ENCODE measurements around the gene RPL6.

The RPL6 gene

DNA sequence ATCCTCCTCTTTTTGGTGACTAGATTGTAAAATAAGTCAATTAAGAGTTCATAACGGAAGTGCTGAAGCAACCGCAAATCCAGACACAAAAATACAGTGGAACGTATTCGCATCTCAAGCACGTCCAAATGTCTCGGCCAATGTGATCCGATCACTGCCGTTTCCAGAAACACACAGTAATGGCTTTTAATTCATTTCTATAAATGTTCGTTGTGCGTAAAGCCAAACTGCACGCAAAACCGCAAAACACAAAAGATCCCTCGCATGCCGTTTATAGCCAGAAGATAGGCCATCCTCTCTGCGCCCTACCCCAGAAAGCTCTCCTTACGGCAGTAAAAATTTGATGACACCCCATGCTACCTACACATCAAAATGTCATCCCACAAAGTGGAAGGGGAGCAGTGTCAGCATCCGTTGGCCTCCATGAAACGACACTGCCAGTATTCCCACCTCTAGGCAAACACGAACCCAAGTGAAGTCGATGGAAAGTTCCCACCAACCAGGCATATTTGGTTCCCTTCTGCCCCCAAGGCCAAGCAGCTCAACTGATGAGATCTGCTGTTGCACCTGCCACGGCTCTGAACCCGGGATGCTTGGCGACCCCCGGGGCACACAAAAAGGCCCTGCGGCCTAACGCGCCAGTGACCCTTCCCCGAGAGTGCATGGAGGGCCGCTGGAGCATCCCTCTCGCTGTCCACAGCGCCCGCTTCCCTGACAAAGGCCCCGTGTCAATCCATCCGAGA, 28.6 kb downstream of the RPL6 start:
- no peak for DNase-seq (ENCODE audit: low read depth)

DNA sequence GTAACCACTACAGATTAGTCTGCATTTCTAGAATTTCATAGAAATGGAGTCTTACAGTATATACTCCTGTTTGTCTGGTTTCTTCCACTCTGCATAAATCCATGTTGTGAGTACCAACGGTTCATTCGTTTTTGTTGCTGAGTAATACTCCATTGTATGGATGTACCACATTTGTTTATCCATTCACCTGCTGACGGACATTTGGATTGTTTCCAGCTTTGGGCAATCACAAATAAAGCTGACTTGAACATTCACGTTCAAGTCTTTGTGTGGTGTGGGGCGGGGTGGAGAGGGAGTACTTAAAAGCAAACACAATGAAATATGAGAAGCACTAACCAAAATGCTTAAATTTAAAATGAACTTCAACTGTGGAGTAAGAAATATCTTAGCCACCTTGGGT, 34.3 kb downstream of the RPL6 start:
- DNase-seq (ENCODE audit: low read depth) = no peak

DNA sequence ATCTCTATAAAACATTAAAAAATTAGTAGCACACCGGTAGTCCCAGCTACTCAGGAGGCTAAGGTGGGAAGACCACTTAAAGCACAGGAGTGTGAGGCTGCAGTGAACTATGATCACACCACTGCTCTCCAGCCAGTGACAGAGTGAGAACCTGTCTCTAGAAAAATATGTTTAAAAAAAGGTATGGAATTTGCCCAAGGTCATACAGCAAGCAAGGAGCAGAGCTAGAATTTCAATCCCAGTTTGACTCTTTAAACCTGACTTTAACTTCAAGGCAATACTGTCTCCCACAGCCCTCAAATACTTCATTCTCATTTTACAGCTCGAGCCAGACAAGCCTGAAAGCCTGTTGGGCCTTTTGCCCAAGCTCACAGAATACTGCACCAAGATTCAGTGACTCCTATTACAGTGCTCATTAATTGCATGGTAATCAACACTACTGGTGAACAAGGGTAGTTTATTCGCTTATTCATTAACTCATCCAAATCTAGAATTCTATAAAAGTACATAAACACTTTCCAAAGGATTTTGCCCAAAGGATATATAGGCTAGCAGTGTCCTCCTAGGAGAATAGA, 35.2 kb downstream of the RPL6 start:
- no peak for DNase-seq (ENCODE audit: low read depth)

DNA sequence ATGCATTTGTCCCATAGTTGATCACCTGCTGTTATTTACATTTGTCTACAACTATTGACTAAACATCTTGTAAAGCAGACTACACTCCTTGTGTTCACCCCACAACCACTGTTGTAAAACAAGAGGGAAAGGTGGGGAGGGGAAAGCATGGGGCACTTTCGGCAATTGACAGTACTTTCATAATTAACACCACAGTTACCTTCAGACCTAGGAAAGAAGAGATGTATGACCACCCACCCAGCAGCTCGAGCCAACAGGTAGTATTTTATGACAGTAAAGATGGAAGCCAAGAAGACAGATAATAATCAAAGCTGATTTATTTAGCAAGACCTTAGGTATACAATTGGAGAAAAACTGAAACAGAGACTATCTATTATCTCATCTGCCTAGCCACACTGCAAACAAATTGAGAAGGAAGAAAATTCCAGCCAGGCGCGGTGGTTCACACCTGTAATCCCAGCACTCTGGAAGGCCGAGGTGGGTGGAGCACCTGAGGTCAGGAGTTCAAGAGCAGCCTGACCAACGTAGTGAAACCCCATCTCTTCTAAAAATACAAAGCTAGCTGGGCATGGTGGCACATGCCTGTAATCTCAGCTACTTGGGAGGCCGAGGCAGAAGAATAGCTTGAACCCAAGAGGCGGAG, 38.4 kb downstream of the RPL6 start:
- DNase-seq (ENCODE audit: low read depth) = no peak

DNA sequence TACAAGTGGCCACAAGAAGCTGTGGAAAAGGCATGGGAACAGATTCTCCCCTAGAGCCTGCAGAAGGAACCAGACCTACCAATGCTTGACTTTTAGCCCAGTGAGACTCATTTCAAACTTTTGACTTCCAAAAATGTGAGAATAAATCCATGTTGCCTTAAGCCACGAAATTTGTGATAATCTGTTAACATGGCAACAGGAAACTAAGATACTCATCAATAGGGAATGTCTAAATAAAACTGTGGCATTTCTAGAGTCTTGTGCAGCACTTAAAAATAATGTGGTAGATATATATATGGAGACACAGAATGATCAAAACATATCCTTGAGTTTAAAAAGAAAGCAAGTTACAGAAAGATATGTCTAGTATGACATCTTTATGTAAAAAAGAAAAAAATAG, 39.2 kb downstream of the RPL6 start:
- no peak for DNase-seq (ENCODE audit: low read depth)

DNA sequence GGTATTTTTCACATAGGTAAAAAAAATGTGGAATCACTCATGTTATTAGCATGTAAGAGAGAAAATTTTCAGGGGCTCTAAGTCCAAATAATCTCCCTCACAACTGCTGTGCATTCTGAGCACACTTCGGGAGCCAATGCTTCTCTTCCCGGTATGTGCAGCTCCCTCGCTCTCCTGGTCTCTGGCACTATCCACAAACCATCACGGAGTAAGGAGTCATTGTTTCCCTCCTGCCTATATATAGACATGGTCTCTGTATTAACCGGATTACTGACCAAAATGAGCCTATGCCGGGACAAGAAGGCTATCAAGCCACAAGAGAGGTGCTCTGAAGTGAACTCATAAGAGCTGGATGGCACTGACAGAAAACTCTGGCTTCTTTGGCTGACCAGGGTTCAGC, 40.5 kb downstream of the RPL6 start:
- no peak for DNase-seq (ENCODE audit: low read depth)

DNA sequence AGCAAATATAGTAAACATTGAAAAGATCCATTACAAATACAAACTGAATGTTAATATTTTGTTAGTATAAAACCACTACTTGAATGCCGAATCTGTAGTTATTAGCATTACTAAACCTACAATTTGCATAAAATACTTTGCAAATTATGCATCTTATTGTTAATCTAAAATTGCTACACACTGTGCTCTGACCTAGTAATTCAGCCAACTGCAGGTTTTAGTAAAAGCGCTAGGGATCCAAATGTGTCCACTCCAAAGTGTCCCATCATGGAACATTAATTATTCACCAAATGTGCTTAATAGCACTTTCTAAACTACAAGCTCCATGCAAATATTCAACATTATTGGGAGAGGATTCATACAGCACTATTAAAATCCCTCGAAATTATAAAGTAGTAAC, 41.4 kb downstream of the RPL6 start:
- DNase-seq (ENCODE audit: low read depth) = no peak

DNA sequence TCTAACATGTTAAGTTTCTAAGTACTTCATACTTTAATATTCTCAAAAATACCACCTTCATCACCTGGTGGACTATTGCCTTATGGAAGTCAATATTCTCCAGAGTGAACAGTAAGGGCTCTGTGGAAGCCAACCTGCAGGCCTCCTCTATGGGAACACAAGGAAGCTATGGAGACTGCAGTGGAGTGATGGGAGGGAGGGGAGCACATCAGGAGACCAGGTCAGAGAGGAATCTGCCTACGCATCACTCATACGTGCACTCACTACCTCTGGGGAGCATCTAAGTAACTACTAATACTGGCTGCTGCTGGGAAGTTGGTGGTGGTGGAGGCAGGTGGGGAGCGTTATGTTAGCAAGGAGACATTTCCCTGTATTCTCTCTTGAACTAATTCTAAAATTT, 47.1 kb downstream of the RPL6 start:
- no peak for DNase-seq (ENCODE audit: low read depth)

DNA sequence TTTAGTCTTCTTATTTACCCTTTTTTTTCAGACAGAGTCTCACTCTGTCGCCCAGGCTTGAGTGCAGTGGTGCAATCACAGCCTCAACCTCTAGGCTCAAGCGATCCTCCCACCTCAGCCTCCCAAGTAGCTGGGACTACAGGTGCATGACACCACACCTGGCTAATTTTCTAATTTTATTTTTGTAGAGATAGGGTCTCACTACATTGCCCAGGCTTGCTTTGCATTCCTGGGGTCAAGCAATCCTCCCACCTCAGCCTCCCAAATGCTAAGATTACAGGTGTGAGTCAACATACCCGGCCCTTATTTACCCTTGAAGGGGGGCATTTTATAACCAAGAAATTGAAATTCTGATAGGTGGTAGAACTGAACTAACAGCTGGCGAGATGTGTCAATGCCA, 48.1 kb downstream of the RPL6 start:
- no peak for DNase-seq (ENCODE audit: low read depth)

DNA sequence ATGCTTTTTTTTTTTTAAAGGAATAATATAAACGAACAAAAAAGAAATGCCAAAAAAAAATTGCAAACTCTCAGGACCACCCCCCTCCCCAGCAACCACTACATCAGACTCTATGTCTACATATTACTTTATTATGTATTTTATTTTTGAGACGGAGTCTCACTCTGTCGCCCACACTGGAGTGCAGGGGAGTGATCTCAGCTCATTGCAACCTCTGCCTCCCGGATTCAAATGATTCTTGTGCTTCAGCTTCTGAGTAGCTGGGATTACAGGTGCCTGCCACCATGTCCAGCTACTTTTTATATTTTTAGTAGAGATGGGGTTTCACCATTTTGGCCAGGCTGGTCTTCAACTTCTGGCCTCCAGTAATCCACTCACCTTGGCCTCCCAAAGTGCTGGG, 50.1 kb downstream of the RPL6 start:
- no peak for DNase-seq (ENCODE audit: low read depth)

DNA sequence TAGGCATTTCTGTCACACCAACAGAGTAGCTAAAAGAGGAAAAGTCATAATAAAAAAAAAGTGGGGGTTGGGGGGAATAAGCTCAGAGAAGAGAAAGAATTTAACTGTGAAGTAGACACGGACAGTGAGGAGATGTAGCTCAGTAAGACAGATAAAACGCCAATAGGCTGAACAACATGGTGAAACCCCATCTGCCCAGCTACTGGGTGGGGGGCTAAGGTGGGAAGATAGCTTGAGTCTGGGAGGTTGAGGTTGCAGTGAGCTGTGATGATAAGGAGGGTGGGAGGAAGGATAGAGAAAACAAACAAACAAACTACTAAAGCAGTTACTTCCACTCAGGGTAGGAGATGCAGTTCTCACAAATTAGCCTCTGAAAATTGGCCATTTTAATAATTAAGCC, 52.2 kb downstream of the RPL6 start:
- DNase-seq (ENCODE audit: low read depth) = no peak

Data from T-helper 22 cell (primary cell).